H1 (cell line): ENCODE results near the gene NPTN. TPM values are rescaled to one million over a fixed set of nuclear protein-coding genes. Genes with fewer than 3 reads are reported as not detected.

Experiments used
- CTCF ChIA-PET: fragments of 300-600 bp; sonication (Branson Sonifier 250); formaldehyde crosslinking; loops from one replicate; lab custom pipeline; 2021; ENCODE audit not compliant: partially characterized antibody; lab: Charles Lee
- POLR2A ChIA-PET: fragments of 300-600 bp; sonication (Branson Sonifier 250); formaldehyde crosslinking; loops from one replicate; lab custom pipeline; 2021; ENCODE audit warnings: inconsistent platforms; ENCODE audit not compliant: partially characterized antibody; lab: Charles Lee
- DNase-seq, 2 experiments: peaks; one replicate each; pipeline versions ENCODE4 v3.0.0 to v3.0.0-alpha.2; 2010 to 2022; ENCODE audit warnings: low spot score in 2 of 2, low read depth in 1 of 2, mixed read lengths in 1 of 2
- FAIRE-seq: peaks from 2 replicates; lab custom pipeline; 2011; peaks lifted over from hg19 to GRCh38; lab: Jason Lieb, UNC
- H2AFZ ChIP-seq: 2 replicates; pipeline ENCODE4 v1.8.1; 2012; ENCODE audit warnings: low read length, inconsistent platforms
- H2AK5ac ChIP-seq: 2 replicates; pipeline ENCODE4 v1.6.1; 2013; ENCODE audit warnings: low read depth, low read length
- H2BK120ac ChIP-seq: replicated peaks from 2 replicates; pipeline ENCODE3; 2013; ENCODE audit warnings: low read depth, low read length, inconsistent platforms
- H2BK12ac ChIP-seq: 2 replicates; pipeline ENCODE4 v1.6.1; 2013; ENCODE audit warnings: low read depth, low read length
- H2BK15ac ChIP-seq: 2 replicates; pipeline ENCODE4 v1.6.1; 2013; ENCODE audit warnings: low read length
- H2BK20ac ChIP-seq: 2 replicates; pipeline ENCODE4 v1.6.1; 2013; ENCODE audit warnings: low read length
- H2BK5ac ChIP-seq: 2 replicates; pipeline ENCODE4 v1.6.1; 2013; ENCODE audit warnings: low read depth, low read length
- H3K14ac ChIP-seq: 2 replicates; pipeline ENCODE4 v1.6.1; 2013; ENCODE audit warnings: inconsistent platforms; ENCODE audit not compliant: insufficient read length
- H3K18ac ChIP-seq: 2 replicates; pipeline ENCODE4 v1.6.1; 2013; ENCODE audit warnings: low read length; ENCODE audit errors: extremely low read depth
- H3K23ac ChIP-seq: 2 replicates; pipeline ENCODE4 v1.6.1; 2013; ENCODE audit warnings: inconsistent platforms; ENCODE audit not compliant: insufficient read length
- H3K23me2 ChIP-seq: 2 replicates; pipeline ENCODE4 v1.6.1; 2013; ENCODE audit warnings: low read depth, low read length
- H3K27ac ChIP-seq: 2 replicates; pipeline ENCODE4 v1.6.1; 2011; ENCODE audit warnings: low read depth, low read length, inconsistent platforms
- H3K27me3 ChIP-seq, 4 experiments: replicated peaks in 1 of 4; 1 replicate in 1 of 4; 2 replicates in 3 of 4; pipeline versions ENCODE4 v1.6.1 to v1.8.1; 2011 to 2013; ENCODE audit warnings: low read length in 3 of 4, mild to moderate bottlenecking in 3 of 4, inconsistent platforms in 2 of 4, mixed read lengths in 2 of 4, moderate library complexity in 1 of 4; ENCODE audit not compliant: control insufficient read depth in 3 of 4, insufficient read depth in 3 of 4; ENCODE audit errors: extremely low read depth in 1 of 4
- H3K36me3 ChIP-seq, 4 experiments: 2 replicates each; pipeline versions ENCODE4 v1.6.1 to v1.8.1; 2011 to 2013; ENCODE audit warnings: mild to moderate bottlenecking in 4 of 4, low read length in 3 of 4, moderate library complexity in 2 of 4, control low read depth in 1 of 4, inconsistent platforms in 1 of 4; ENCODE audit not compliant: insufficient read depth in 4 of 4, control insufficient read depth in 2 of 4
- H3K4ac ChIP-seq: replicated peaks from 2 replicates; pipeline ENCODE3; 2013; ENCODE audit warnings: low read length, low read depth, mixed read lengths, inconsistent platforms; ENCODE audit not compliant: insufficient read length
- H3K4me1 ChIP-seq, 4 experiments: replicated peaks in 1 of 4; 1 replicate in 1 of 4; 2 replicates in 3 of 4; pipeline versions ENCODE4 v1.6.1 to v1.8.1; 2011 to 2013; ENCODE audit warnings: low read length in 3 of 4, inconsistent platforms in 2 of 4, mixed read lengths in 1 of 4; ENCODE audit not compliant: insufficient read depth in 4 of 4, control insufficient read depth in 3 of 4
- H3K4me2 ChIP-seq, 2 experiments: 2 replicates each; pipeline versions ENCODE4 v1.6.1 to v1.8.1; 2011 to 2013; ENCODE audit warnings: low read depth in 2 of 2, low read length in 2 of 2, control low read depth in 1 of 2, inconsistent platforms in 1 of 2, mild to moderate bottlenecking in 1 of 2; ENCODE audit not compliant: insufficient read depth in 1 of 2
- H3K4me3 ChIP-seq, 4 experiments: fragments of 200-600, 300-600 bp in 1 of 4; sonication (generic), shearing (Covaris generic), sonication (Bioruptor Twin) in 1 of 4; 2 replicates each; pipeline versions ENCODE4 v1.5.1 to v1.8.1; 2011 to 2016; ENCODE audit warnings: low read length in 4 of 4, low read depth in 3 of 4, control low read depth in 2 of 4, inconsistent platforms in 2 of 4, mild to moderate bottlenecking in 2 of 4, mixed read lengths in 1 of 4, moderate library complexity in 1 of 4; ENCODE audit not compliant: insufficient read depth in 2 of 4; ENCODE audit errors: extremely low read depth in 1 of 4
- H3K56ac ChIP-seq: replicated peaks from 2 replicates; pipeline ENCODE3; 2013; ENCODE audit warnings: low read depth, mild to moderate bottlenecking, mixed read lengths, low read length, inconsistent platforms; ENCODE audit not compliant: insufficient read length
- H3K79me1 ChIP-seq: 2 replicates; pipeline ENCODE4 v1.6.1; 2013; ENCODE audit warnings: low read depth, low read length, control low read depth
- H3K79me2 ChIP-seq, 2 experiments: 2 replicates each; pipeline versions ENCODE4 v1.6.1 to v1.8.1; 2012 to 2013; ENCODE audit warnings: low read length in 2 of 2, mild to moderate bottlenecking in 2 of 2, inconsistent platforms in 1 of 2; ENCODE audit not compliant: insufficient read depth in 2 of 2, control insufficient read depth in 1 of 2
- H3K9ac ChIP-seq, 4 experiments: replicated peaks in 1 of 4; 1 replicate in 1 of 4; 2 replicates in 3 of 4; pipeline versions ENCODE4 v1.6.1 to v1.8.1; 2011 to 2013; ENCODE audit warnings: low read depth in 3 of 4, low read length in 3 of 4, control low read depth in 2 of 4, mild to moderate bottlenecking in 2 of 4, moderate library complexity in 2 of 4, inconsistent platforms in 1 of 4; ENCODE audit errors: extremely low read depth in 1 of 4
- H3K9me3 ChIP-seq, 2 experiments: 2 replicates each; pipeline versions ENCODE4 v1.6.1 to v1.8.1; 2012 to 2013; ENCODE audit warnings: mild to moderate bottlenecking in 2 of 2, moderate library complexity in 2 of 2, control low read depth in 1 of 2, inconsistent platforms in 1 of 2, low read depth in 1 of 2, low read length in 1 of 2, mixed read lengths in 1 of 2; ENCODE audit not compliant: insufficient read depth in 2 of 2
- H4K20me1 ChIP-seq, 2 experiments: replicated peaks in 1 of 2; 2 replicates each; pipeline versions ENCODE3 to v1.8.1; 2011 to 2013; ENCODE audit warnings: inconsistent platforms in 2 of 2, low read length in 2 of 2, mild to moderate bottlenecking in 1 of 2; ENCODE audit not compliant: insufficient read depth in 2 of 2, control insufficient read depth in 1 of 2
- H4K5ac ChIP-seq: 2 replicates; pipeline ENCODE4 v1.6.1; 2013; ENCODE audit warnings: low read length, low read depth, mixed read lengths, inconsistent platforms; ENCODE audit not compliant: insufficient read length
- H4K8ac ChIP-seq: 2 replicates; pipeline ENCODE4 v1.8.0; 2013; ENCODE audit warnings: mild to moderate bottlenecking, moderate library complexity, low read length, inconsistent platforms; ENCODE audit not compliant: insufficient read depth; ENCODE audit errors: extremely low read depth
- H4K91ac ChIP-seq: replicated peaks from 2 replicates; pipeline ENCODE3; 2013; ENCODE audit warnings: low read length, mixed read lengths, inconsistent platforms; ENCODE audit not compliant: insufficient read length
- TCF12 ChIP-seq: IDR thresholded peaks from 2 replicates; pipeline ENCODE4 v1.6.1; 2011; ENCODE audit warnings: low read depth, mild to moderate bottlenecking, low read length
- USF2 ChIP-seq: IDR thresholded peaks from 2 replicates; pipeline ENCODE4 v1.6.1; 2011; ENCODE audit warnings: low read length, improper control_type of control experiment
- whole genome bisulfite sequencing, 2 experiments: shearing (Covaris generic) in 1 of 2; methylation state at CpG; one replicate each; pipeline versions ENCODE4 v1.1.6 to v1.1.7; 2013 to 2015; ENCODE audit warnings: low lambda C conversion rate in 2 of 2, mixed read lengths in 2 of 2, inconsistent platforms in 1 of 2, low coverage in 1 of 2, missing lambda C conversion rate in 1 of 2; ENCODE audit not compliant: insufficient replicate concordance in 2 of 2, insufficient coverage in 1 of 2, insufficient read length in 1 of 2; ENCODE audit errors: extremely low coverage in 1 of 2, missing lambda C conversion rate in 1 of 2; 5-methylcytosine and 5-hydroxymethylcytosine counted together
- polyA plus RNA-seq, 7 experiments: library from polyadenylated mRNA; depleted of rRNA in 3 of 7; stranded (reverse) in 5 of 7; unstranded in 2 of 7; fragments of >200 nt in 5 of 7; fragments of 200-250 nt in 2 of 7; gene quantifications; 1 replicate in 5 of 7; 2 replicates in 1 of 7; 4 replicates in 1 of 7; pipeline versions ENCODE4 v1.2.1 to v1.2.3, GENCODE V29; 2011 to 2013; ENCODE audit warnings: missing spikeins in 2 of 7, mixed read lengths in 2 of 7
- total RNA-seq: library from RNA; stranded (reverse); fragmentation: NEBNext Ultra II Directional; extraction: Animal tissue kit (Norgen Biotek cat#: 25700); gene quantifications from 2 replicates; pipeline ENCODE4 v1.2.1, GENCODE V29; 2021

Gene NPTN
- total and polyA plus RNA-seq, 2 of the 8 experiments (the other 6 are each of a cell fraction or from before 2014, with no cell fraction given): 67.0 to 113 TPM

- no peak overlapping the region for H2AK5ac ChIP-seq
- peak overlapping the region; percentile 78 to 95 for H3K4me2 ChIP-seq
- TF ChIP-seq USF2: 0 out of 2 replicates have a peak, but pooled peaks have one; percentile 3
- no peak for TF ChIP-seq TCF12
- H3K23me2 ChIP-seq: peaks cover 8% of the 10 kb centered on the region; the same call in 1 of the 2 replicates
- H3K4me1 ChIP-seq: peaks cover 0 to 16% (median 7%) of the 10 kb centered on the region in 4 experiments; a peak in 4 of 7 replicates
- no peaks in the 10 kb centered on the region for H3K36me3 ChIP-seq
- peak overlapping the region in 2 of 4 experiments; percentile 20 to 96; a peak in 3 of 8 replicates for H3K4me3 ChIP-seq
- H3K4ac ChIP-seq: no peak overlapping the region
- no peak overlapping the region for H3K14ac ChIP-seq
- no peak overlapping the region for H2BK120ac ChIP-seq
- no peaks in the 10 kb centered on the region for H3K9me3 ChIP-seq
- ChIA-PET CTCF (interaction anchor here (0.8 to 19.3 kb wide), 6 partner anchors 11 to 69 kb away, joined by 3 to 448 read pairs (median 6); no protein-coding TSS in a partner anchor), POLR2A (interaction anchor here (1.1 to 8.5 kb wide), 5 partner anchors 12 to 54 kb away, joined by 3 to 115 read pairs (median 6); no protein-coding TSS in a partner anchor)
- H4K91ac ChIP-seq: no peak overlapping the region
- peaks cover 20 to 68% of the 10 kb centered on the region in 2 experiments for H3K79me2 ChIP-seq
- no peak for DNase-seq
- no peak overlapping the region for H2BK12ac ChIP-seq
- H2BK20ac ChIP-seq: no peak overlapping the region
- H3K23ac ChIP-seq: no peak overlapping the region
- no peaks in the 10 kb centered on the region for H3K27me3 ChIP-seq
- no peak overlapping the region for H2BK15ac ChIP-seq
- no peak overlapping the region for H3K27ac ChIP-seq
- no peak for FAIRE-seq
- H3K56ac ChIP-seq: no peak overlapping the region
- no peak overlapping the region for H4K5ac ChIP-seq
- no peak overlapping the region for H2AFZ ChIP-seq
- H3K18ac ChIP-seq: no peak overlapping the region
- H4K8ac ChIP-seq: no peak overlapping the region
- no peak overlapping the region for H3K9ac ChIP-seq
- no peaks in the 10 kb centered on the region for H3K79me1 ChIP-seq
- 61% methylated on average over 4 of the region's 4 CpGs; no CpG with 5 or more reads in 1 of the 2 experiments for WGBS, 2 experiments
- H4K20me1 ChIP-seq: peaks cover 7 to 8% of the 10 kb centered on the region in 2 experiments
- no peak overlapping the region for H2BK5ac ChIP-seq
These were observed 2.2 kb downstream of the NPTN start for GRCh38 chr15:73630921-73631362.
